H9 (cell line): ENCODE measurements around the gene SF3A2. TPM values are rescaled to one million over a fixed set of nuclear protein-coding genes. Genes with fewer than 3 reads are reported as not detected.

Experiments used
- DNase-seq: peaks from one replicate; pipeline ENCODE4 v3.0.0-alpha.2; 2017
- H2AFZ ChIP-seq: one replicate; pipeline ENCODE4 v1.6.1; 2013; ENCODE audit warnings: mild to moderate bottlenecking, low read length, control low read depth, moderate library complexity
- H2AK5ac ChIP-seq: 2 replicates; pipeline ENCODE4 v1.6.1; 2013; ENCODE audit warnings: low read length, control low read depth, mixed read lengths; ENCODE audit not compliant: insufficient read length
- H2BK120ac ChIP-seq: one replicate; pipeline ENCODE4 v1.6.1; 2013; ENCODE audit warnings: low read depth, mild to moderate bottlenecking, low read length, control low read depth, inconsistent platforms; ENCODE audit not compliant: poor library complexity, severe bottlenecking
- H2BK12ac ChIP-seq: 2 replicates; pipeline ENCODE4 v1.6.1; 2013; ENCODE audit warnings: low read length, control low read depth, mixed read lengths, low read depth; ENCODE audit not compliant: insufficient read length
- H2BK15ac ChIP-seq: 2 replicates; pipeline ENCODE4 v1.6.1; 2013; ENCODE audit warnings: low read depth, low read length, control low read depth
- H2BK20ac ChIP-seq: one replicate; pipeline ENCODE4 v1.6.1; 2013; ENCODE audit warnings: low read depth, mild to moderate bottlenecking, low read length, control low read depth, inconsistent platforms; ENCODE audit not compliant: poor library complexity, severe bottlenecking
- H2BK5ac ChIP-seq: 2 replicates; pipeline ENCODE4 v1.6.1; 2013; ENCODE audit warnings: low read length, control low read depth, mixed read lengths; ENCODE audit not compliant: insufficient read length
- H3K14ac ChIP-seq: 2 replicates; pipeline ENCODE4 v1.6.1; 2013; ENCODE audit warnings: low read length, control low read depth; ENCODE audit not compliant: insufficient read depth
- H3K18ac ChIP-seq: 2 replicates; pipeline ENCODE4 v1.6.1; 2013; ENCODE audit warnings: low read depth, mild to moderate bottlenecking, mixed read lengths, low read length, control low read depth; ENCODE audit not compliant: insufficient read length
- H3K23ac ChIP-seq: 2 replicates; pipeline ENCODE4 v1.6.1; 2013; ENCODE audit warnings: low read length, control low read depth, mixed read lengths, low read depth; ENCODE audit not compliant: insufficient read length
- H3K23me2 ChIP-seq: 2 replicates; pipeline ENCODE4 v1.6.1; 2013; ENCODE audit warnings: low read depth, mild to moderate bottlenecking, mixed read lengths, low read length, control low read depth; ENCODE audit not compliant: insufficient read length, poor library complexity, severe bottlenecking
- H3K27ac ChIP-seq: 2 replicates; pipeline ENCODE4 v1.5.1; 2013; ENCODE audit warnings: low read length, control low read depth, mixed read lengths, low read depth; ENCODE audit not compliant: insufficient read length
- H3K27me3 ChIP-seq: 2 replicates; pipeline ENCODE4 v1.6.1; 2013; ENCODE audit warnings: low read length, control low read depth, inconsistent platforms; ENCODE audit not compliant: insufficient read depth
- H3K4ac ChIP-seq: 2 replicates; pipeline ENCODE4 v1.6.1; 2013; ENCODE audit warnings: low read depth, mild to moderate bottlenecking, control low read depth, inconsistent platforms, low read length, moderate library complexity
- H3K4me1 ChIP-seq: 2 replicates; pipeline ENCODE4 v1.6.1; 2013; ENCODE audit warnings: low read length, control low read depth, inconsistent platforms; ENCODE audit not compliant: insufficient read depth
- H3K4me2 ChIP-seq: 2 replicates; pipeline ENCODE4 v1.6.1; 2013; ENCODE audit warnings: low read length, control low read depth, mixed read lengths; ENCODE audit not compliant: insufficient read length, insufficient read depth
- H3K56ac ChIP-seq: 2 replicates; pipeline ENCODE4 v1.6.1; 2013; ENCODE audit warnings: low read depth, mild to moderate bottlenecking, mixed read lengths, low read length, control low read depth; ENCODE audit not compliant: insufficient read length
- H3K79me1 ChIP-seq: 2 replicates; pipeline ENCODE4 v1.6.1; 2013; ENCODE audit warnings: low read depth, mild to moderate bottlenecking, moderate library complexity, low read length, control low read depth, inconsistent platforms; ENCODE audit not compliant: insufficient read depth, poor library complexity, severe bottlenecking
- H3K79me2 ChIP-seq: 2 replicates; pipeline ENCODE4 v1.6.1; 2013; ENCODE audit warnings: low read length, control low read depth, inconsistent platforms; ENCODE audit not compliant: insufficient read depth
- H3K9ac ChIP-seq: 2 replicates; pipeline ENCODE4 v1.6.1; 2013; ENCODE audit warnings: low read length, control low read depth, mixed read lengths; ENCODE audit not compliant: insufficient read length; ENCODE audit errors: extremely low read depth
- H3K9me3 ChIP-seq: one replicate; pipeline ENCODE4 v1.6.1; 2013; ENCODE audit warnings: low read depth, low read length, inconsistent platforms; ENCODE audit not compliant: control insufficient read depth
- H3T11ph ChIP-seq: one replicate; pipeline ENCODE4 v1.6.1; 2013; ENCODE audit warnings: mild to moderate bottlenecking, low read length, control low read depth, inconsistent platforms
- H4K20me1 ChIP-seq: one replicate; pipeline ENCODE4 v1.6.1; 2013; ENCODE audit not compliant: control insufficient read depth, insufficient read length, insufficient read depth
- H4K5ac ChIP-seq: 2 replicates; pipeline ENCODE4 v1.6.1; 2013; ENCODE audit warnings: low read depth, mild to moderate bottlenecking, mixed read lengths, low read length, control low read depth; ENCODE audit not compliant: insufficient read length
- H4K8ac ChIP-seq: replicated peaks from 2 replicates; pipeline ENCODE4 v1.6.1; 2013; ENCODE audit warnings: low read length, control low read depth, mixed read lengths, low read depth; ENCODE audit not compliant: insufficient read length
- H4K91ac ChIP-seq: 2 replicates; pipeline ENCODE4 v1.6.1; 2013; ENCODE audit warnings: low read depth, mild to moderate bottlenecking, moderate library complexity, mixed read lengths, low read length, control low read depth; ENCODE audit not compliant: insufficient read length
- H3K27ac Mint-ChIP-seq, 3 experiments: 2 replicates in 2 of 3; 3 replicates in 1 of 3; pipeline ENCODE4 v1.8.0; 2020 to 2021; ENCODE audit warnings: mixed read lengths in 3 of 3, mild to moderate bottlenecking in 1 of 3, moderate library complexity in 1 of 3
- H3K27me3 Mint-ChIP-seq: 2 replicates; pipeline ENCODE4 v1.8.0; 2021; ENCODE audit warnings: low read depth, mild to moderate bottlenecking, moderate library complexity, mixed read lengths
- H3K36me3 Mint-ChIP-seq, 3 experiments: 2 replicates in 2 of 3; 3 replicates in 1 of 3; pipeline ENCODE4 v1.8.0; 2020 to 2021; ENCODE audit warnings: low read depth in 3 of 3, mixed read lengths in 3 of 3; ENCODE audit not compliant: insufficient read depth in 1 of 3
- H3K4me1 Mint-ChIP-seq, 2 experiments: 2 replicates each; pipeline ENCODE4 v1.8.0; 2020; ENCODE audit warnings: mixed read lengths in 2 of 2
- H3K4me3 Mint-ChIP-seq, 2 experiments: 2 replicates in 1 of 2; 3 replicates in 1 of 2; pipeline ENCODE4 v1.8.0; 2020 to 2021; ENCODE audit warnings: mild to moderate bottlenecking in 2 of 2, mixed read lengths in 2 of 2, moderate library complexity in 1 of 2
- H3K9me3 Mint-ChIP-seq, 2 experiments: 2 replicates in 1 of 2; 3 replicates in 1 of 2; pipeline ENCODE4 v1.8.0; 2020; ENCODE audit warnings: mild to moderate bottlenecking in 2 of 2, mixed read lengths in 2 of 2, moderate library complexity in 1 of 2
- WGBS: extraction: QIAGEN DNeasy Blood & Tissue Kit; methylation state at CpG from one replicate; pipeline ENCODE4 v1.1.7; 2013; ENCODE audit warnings: missing lambda C conversion rate, low lambda C conversion rate, mixed read lengths; ENCODE audit not compliant: insufficient read length; ENCODE audit errors: extremely low coverage; 5-methylcytosine and 5-hydroxymethylcytosine counted together
- total RNA-seq: library from RNA; stranded (reverse); gene quantifications from 2 replicates; pipeline ENCODE4 v1.2.1, GENCODE V29; 2021
- TF ChIP-seq, protein P1 (sequence below): fragments of 200-600 bp; sonication (generic); conservative IDR thresholded peaks from 3 replicates; pipeline ENCODE4 v1.8.0; 2021; ENCODE audit warnings: antibody characterized with exemption, mild to moderate bottlenecking

Gene SF3A2
- total RNA-seq, 1 experiment from 2014 or later = 166 TPM

DNA sequence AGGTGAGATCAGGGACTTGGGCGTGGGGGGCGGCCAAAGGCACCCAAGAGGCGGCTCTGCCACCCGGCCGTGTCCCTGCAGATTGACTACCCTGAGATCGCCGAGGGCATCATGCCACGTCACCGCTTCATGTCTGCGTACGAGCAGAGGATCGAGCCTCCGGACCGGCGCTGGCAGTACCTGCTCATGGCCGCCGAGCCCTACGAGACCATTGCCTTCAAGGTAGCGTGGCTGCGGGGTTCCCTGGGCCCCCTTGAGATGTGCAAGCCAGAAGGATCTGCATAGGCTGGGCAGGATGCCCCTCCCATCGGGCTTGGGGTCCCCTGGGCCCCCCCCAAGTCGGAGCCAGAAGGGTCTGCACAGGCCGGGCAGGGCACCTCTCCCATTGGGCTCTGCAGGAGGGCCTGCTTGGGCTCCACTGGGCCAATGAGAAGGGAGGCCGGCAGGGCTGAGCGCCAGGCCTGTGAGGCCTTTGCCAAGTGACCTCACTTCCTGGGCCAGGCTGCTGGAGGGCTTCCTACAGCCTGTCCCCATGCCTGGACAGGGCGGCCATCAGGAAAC is 10.3 kb downstream of the SF3A2 start:
- WGBS = no CpG with 5 or more reads among the region's 26 CpGs

More for the DNA sequence above, 10.3 kb downstream of the SF3A2 start:
- Histone ChIP-seq H3K4ac (no peak overlapping the region), H3K4me2 (no peak overlapping the region), H3K18ac (no peak overlapping the region), H2BK15ac (no peak overlapping the region), H3K27me3 (no peaks in the 10 kb centered on the region), H3T11ph (no peak overlapping the region), H2BK12ac (no peak overlapping the region), H3K79me2 (peaks cover 8% of the 10 kb centered on the region; the same call in 1 of the 2 replicates), H2BK5ac (no peak overlapping the region), H2BK120ac (no peak overlapping the region), H3K14ac (no peak overlapping the region), H4K8ac (no peak overlapping the region), H2AK5ac (no peak overlapping the region), H3K79me1 (peaks cover 6% of the 10 kb centered on the region), H3K9me3 (no peaks in the 10 kb centered on the region), H2BK20ac (no peak overlapping the region), H3K27ac (no peak overlapping the region), H3K4me1 (no peaks in the 10 kb centered on the region), H4K20me1 (no peaks in the 10 kb centered on the region), H2AFZ (no peak overlapping the region), H4K5ac (no peak overlapping the region), H3K56ac (no peak overlapping the region), H3K23me2 (no peaks in the 10 kb centered on the region), H4K91ac (no peak overlapping the region), H3K23ac (no peak overlapping the region), H3K9ac (no peak overlapping the region)
- H3K9me3 Mint-ChIP-seq = no peaks in the 10 kb centered on the region
- no peak overlapping the region; a peak in 1 of 5 replicates for H3K4me3 Mint-ChIP-seq
- no peak overlapping the region for H3K27ac Mint-ChIP-seq
- H3K4me1 Mint-ChIP-seq = 0 out of 4 replicates have a peak, but pooled peaks cover 0 to 2% of the 10 kb centered on the region in 2 experiments
- TF ChIP-seq, protein P1, sequence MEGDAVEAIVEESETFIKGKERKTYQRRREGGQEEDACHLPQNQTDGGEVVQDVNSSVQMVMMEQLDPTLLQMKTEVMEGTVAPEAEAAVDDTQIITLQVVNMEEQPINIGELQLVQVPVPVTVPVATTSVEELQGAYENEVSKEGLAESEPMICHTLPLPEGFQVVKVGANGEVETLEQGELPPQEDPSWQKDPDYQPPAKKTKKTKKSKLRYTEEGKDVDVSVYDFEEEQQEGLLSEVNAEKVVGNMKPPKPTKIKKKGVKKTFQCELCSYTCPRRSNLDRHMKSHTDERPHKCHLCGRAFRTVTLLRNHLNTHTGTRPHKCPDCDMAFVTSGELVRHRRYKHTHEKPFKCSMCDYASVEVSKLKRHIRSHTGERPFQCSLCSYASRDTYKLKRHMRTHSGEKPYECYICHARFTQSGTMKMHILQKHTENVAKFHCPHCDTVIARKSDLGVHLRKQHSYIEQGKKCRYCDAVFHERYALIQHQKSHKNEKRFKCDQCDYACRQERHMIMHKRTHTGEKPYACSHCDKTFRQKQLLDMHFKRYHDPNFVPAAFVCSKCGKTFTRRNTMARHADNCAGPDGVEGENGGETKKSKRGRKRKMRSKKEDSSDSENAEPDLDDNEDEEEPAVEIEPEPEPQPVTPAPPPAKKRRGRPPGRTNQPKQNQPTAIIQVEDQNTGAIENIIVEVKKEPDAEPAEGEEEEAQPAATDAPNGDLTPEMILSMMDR = no peak
- no peaks in the 10 kb centered on the region for H3K27me3 Mint-ChIP-seq
- H3K36me3 Mint-ChIP-seq = peaks cover 16 to 42% (median 33%) of the 10 kb centered on the region in 3 experiments; a peak in 6 of 7 replicates
- no peak for DNase-seq
